Activated CD8-positive, alpha-beta memory T cell treated with anti-CD3 and anti-CD28 coated beads for 24 hours (primary cell): Measurements from ENCODE around the gene PPT2.
"Not testable (repeated sequence)": the region's sequence is repeated elsewhere in the genome, so short reads cannot be mapped to it uniquely, and the experiment has no call there.

ENCODE experiments used
- DNase-seq: peaks from one replicate; pipeline ENCODE4 v3.0.0-alpha.2; 2020

PPT2 gene

GRCh38 chr6:32190911-32191677, 37.2 kb downstream of the PPT2 start:
- no peak for DNase-seq

- DNase-seq, result peak; percentile 59
These were observed 38.0 kb downstream of the PPT2 start for GRCh38 chr6:32191696-32192607.

- peak; percentile 75 for DNase-seq
These were observed 38.7 kb downstream of the PPT2 start, which contains the start of gene GPSM3 for GRCh38 chr6:32192608-32193039. TSS of gene GPSM3 (minus strand) at chr6:32192643. CDS start at chr6:32192513, 130 bp downstream.

GRCh38 chr6:32193096-32193495, 39.2 kb downstream of the PPT2 start:
- DNase-seq, result not testable (repeated sequence)

GRCh38 chr6:32194388-32194787, 40.4 kb downstream of the PPT2 start:
- DNase-seq, result no peak

GRCh38 chr6:32194825-32195651, 41.1 kb downstream of the PPT2 start:
- peak; percentile 67 for DNase-seq

- peak; percentile 100 for DNase-seq
These were observed 41.6 kb downstream of the PPT2 start for GRCh38 chr6:32195652-32195901.

GRCh38 chr6:32195902-32196681, 42.2 kb downstream of the PPT2 start:
- peak; percentile 89 for DNase-seq

- DNase-seq, result no peak
These were observed 43.0 kb downstream of the PPT2 start for GRCh38 chr6:32196682-32197616.

- no peak for DNase-seq
These were observed 44.4 kb downstream of the PPT2 start for GRCh38 chr6:32198345-32198696.

- no peak for DNase-seq
These were observed 44.9 kb downstream of the PPT2 start for GRCh38 chr6:32198866-32199265.

GRCh38 chr6:32200711-32201475, 47.0 kb downstream of the PPT2 start:
- DNase-seq, result no peak

- DNase-seq, result no peak
These were observed 48.2 kb downstream of the PPT2 start for GRCh38 chr6:32202186-32202585.

- no peak for DNase-seq
These were observed 49.7 kb downstream of the PPT2 start for GRCh38 chr6:32203426-32204267.

GRCh38 chr6:32204268-32204715, 50.4 kb downstream of the PPT2 start:
- no peak for DNase-seq

- DNase-seq, result no peak
These were observed 55.1 kb downstream of the PPT2 start for GRCh38 chr6:32208996-32209395.

GRCh38 chr6:32210191-32210601, 56.3 kb downstream of the PPT2 start:
- DNase-seq, result no peak

- DNase-seq, result not testable (repeated sequence)
These were observed 57.5 kb downstream of the PPT2 start for GRCh38 chr6:32211432-32211831.

- no peak for DNase-seq
These were observed 58.3 kb downstream of the PPT2 start for GRCh38 chr6:32212076-32212760.
